ENCODE results near the gene PIN1.
A peak's percentile ranks its signal among the peaks of the same experiment; 100 is the strongest.

GRCh38 chr19:9791552-9792205, 43.4 kb upstream of the PIN1 start:
- TF ChIP-seq CTCF (IDR thresholded peaks at IDR 0.05; ENCODE audit: control extremely low read depth in 1 of 3, insufficient read depth in 1 of 3, low read depth in 1 of 3, low read length in 3 of 3), result no peak
- TF ChIP-seq TBP (IDR thresholded peaks at IDR 0.05; ENCODE audit: low read depth, low read length), result peak; percentile 53; the same call in 1 of the 2 replicates
- no peak for TF ChIP-seq TCF12 (IDR thresholded peaks at IDR 0.05; ENCODE audit: low read depth, low read length)
- no peak for TF ChIP-seq E2F6 (IDR thresholded peaks at IDR 0.05)
